Measurements from ENCODE around the gene POLK.
"Not testable (repeated sequence)": the region's sequence is repeated elsewhere in the genome, so short reads cannot be mapped to it uniquely, and the experiment has no call there.

POLK gene

GRCh38 chr5:75510836-75511434 lies 756 bp upstream of the POLK start:
- peak; percentile 37 for DNase-seq (ENCODE audit: low spot score)

- DNase-seq (ENCODE audit: low spot score): no peak
Observed at GRCh38 chr5:75512383-75513074, 838 bp downstream of the POLK start.

- no peak for DNase-seq (ENCODE audit: low spot score)
Observed at GRCh38 chr5:75513841-75514240, 2.1 kb downstream of the POLK start.

GRCh38 chr5:75514323-75514722 lies 2.6 kb downstream of the POLK start:
- no peak for DNase-seq (ENCODE audit: low spot score)

GRCh38 chr5:75519761-75520160 lies 8.1 kb downstream of the POLK start:
- DNase-seq (ENCODE audit: low spot score): no peak

- no peak for DNase-seq (ENCODE audit: low spot score)
Observed at GRCh38 chr5:75521195-75521594, 9.5 kb downstream of the POLK start.

- DNase-seq (ENCODE audit: low spot score): no peak
Observed at GRCh38 chr5:75522025-75522424, 10.3 kb downstream of the POLK start.

GRCh38 chr5:75522542-75522941 lies 10.9 kb downstream of the POLK start:
- no peak for DNase-seq (ENCODE audit: low spot score)

- DNase-seq (ENCODE audit: low spot score): no peak
Observed at GRCh38 chr5:75523275-75523674, 11.6 kb downstream of the POLK start.

- DNase-seq (ENCODE audit: low spot score): no peak
Observed at GRCh38 chr5:75524071-75524470, 12.4 kb downstream of the POLK start.

GRCh38 chr5:75524591-75524990 lies 12.9 kb downstream of the POLK start:
- DNase-seq (ENCODE audit: low spot score): no peak

GRCh38 chr5:75525344-75525743 lies 13.7 kb downstream of the POLK start:
- no peak for DNase-seq (ENCODE audit: low spot score)

GRCh38 chr5:75526070-75526469 lies 14.4 kb downstream of the POLK start:
- no peak for DNase-seq (ENCODE audit: low spot score)

GRCh38 chr5:75529185-75529584 lies 17.5 kb downstream of the POLK start:
- no peak for DNase-seq (ENCODE audit: low spot score)

- DNase-seq (ENCODE audit: low spot score): no peak
Observed at GRCh38 chr5:75532190-75532589, 20.5 kb downstream of the POLK start.

GRCh38 chr5:75533716-75534115 lies 22.0 kb downstream of the POLK start:
- DNase-seq (ENCODE audit: low spot score): not testable (repeated sequence)

- DNase-seq (ENCODE audit: low spot score): no peak
Observed at GRCh38 chr5:75534734-75535133, 23.0 kb downstream of the POLK start.

GRCh38 chr5:75536147-75536546 lies 24.5 kb downstream of the POLK start:
- DNase-seq (ENCODE audit: low spot score): no peak

GRCh38 chr5:75536694-75537360 lies 25.1 kb downstream of the POLK start:
- no peak for DNase-seq (ENCODE audit: low spot score)

- no peak for DNase-seq (ENCODE audit: low spot score)
Observed at GRCh38 chr5:75538211-75538610, 26.5 kb downstream of the POLK start.

- DNase-seq (ENCODE audit: low spot score): no peak
Observed at GRCh38 chr5:75545131-75545530, 33.4 kb downstream of the POLK start.

- no peak for DNase-seq (ENCODE audit: low spot score)
Observed at GRCh38 chr5:75546830-75547229, 35.1 kb downstream of the POLK start.

- no peak for DNase-seq (ENCODE audit: low spot score)
Observed at GRCh38 chr5:75547812-75548211, 36.1 kb downstream of the POLK start.

GRCh38 chr5:75550597-75550996 lies 38.9 kb downstream of the POLK start:
- DNase-seq (ENCODE audit: low spot score): no peak
